ENCODE results near the gene C10orf105.

- TF ChIP-seq, protein P1, sequence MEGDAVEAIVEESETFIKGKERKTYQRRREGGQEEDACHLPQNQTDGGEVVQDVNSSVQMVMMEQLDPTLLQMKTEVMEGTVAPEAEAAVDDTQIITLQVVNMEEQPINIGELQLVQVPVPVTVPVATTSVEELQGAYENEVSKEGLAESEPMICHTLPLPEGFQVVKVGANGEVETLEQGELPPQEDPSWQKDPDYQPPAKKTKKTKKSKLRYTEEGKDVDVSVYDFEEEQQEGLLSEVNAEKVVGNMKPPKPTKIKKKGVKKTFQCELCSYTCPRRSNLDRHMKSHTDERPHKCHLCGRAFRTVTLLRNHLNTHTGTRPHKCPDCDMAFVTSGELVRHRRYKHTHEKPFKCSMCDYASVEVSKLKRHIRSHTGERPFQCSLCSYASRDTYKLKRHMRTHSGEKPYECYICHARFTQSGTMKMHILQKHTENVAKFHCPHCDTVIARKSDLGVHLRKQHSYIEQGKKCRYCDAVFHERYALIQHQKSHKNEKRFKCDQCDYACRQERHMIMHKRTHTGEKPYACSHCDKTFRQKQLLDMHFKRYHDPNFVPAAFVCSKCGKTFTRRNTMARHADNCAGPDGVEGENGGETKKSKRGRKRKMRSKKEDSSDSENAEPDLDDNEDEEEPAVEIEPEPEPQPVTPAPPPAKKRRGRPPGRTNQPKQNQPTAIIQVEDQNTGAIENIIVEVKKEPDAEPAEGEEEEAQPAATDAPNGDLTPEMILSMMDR (IDR thresholded peaks at IDR 0.05) = no peak
- no peak for TF ChIP-seq POLR2A (IDR thresholded peaks at IDR 0.05; ENCODE audit: low read depth)
Measured at GRCh38 chr10:71717551-71717951, 2.0 kb downstream of the C10orf105 start.

Data from esophagus muscularis mucosa (tissue), 3 donors.